ENCODE measurements around the gene POLA1. TPM values are rescaled to one million over a fixed set of nuclear protein-coding genes. Genes with fewer than 3 reads are reported as not detected.

Gene POLA1
- total RNA-seq, 4 donors from 2014 or later, result 1.2 to 9.1 (median 5.4) TPM

DNA sequence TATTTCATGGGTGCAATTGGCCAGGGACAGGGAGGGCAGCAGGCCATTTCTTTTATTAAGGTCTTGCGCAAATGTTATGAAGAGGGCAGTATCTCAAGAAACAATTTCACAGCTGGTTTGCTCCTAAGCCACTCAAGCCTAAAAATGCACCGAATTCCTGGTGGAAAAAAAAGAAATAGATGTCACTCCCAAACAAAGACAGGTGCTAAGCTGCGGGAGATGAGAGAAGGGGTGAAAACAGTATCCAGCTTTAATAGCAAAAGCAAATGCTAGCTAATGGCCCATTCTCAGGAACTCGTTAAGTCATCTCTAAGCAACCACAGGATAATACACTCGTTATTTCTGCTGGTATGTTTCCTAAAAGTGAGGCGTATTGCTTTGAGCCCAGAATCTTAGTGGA, 205.7 kb downstream of the POLA1 start:
- TF ChIP-seq, protein P1, sequence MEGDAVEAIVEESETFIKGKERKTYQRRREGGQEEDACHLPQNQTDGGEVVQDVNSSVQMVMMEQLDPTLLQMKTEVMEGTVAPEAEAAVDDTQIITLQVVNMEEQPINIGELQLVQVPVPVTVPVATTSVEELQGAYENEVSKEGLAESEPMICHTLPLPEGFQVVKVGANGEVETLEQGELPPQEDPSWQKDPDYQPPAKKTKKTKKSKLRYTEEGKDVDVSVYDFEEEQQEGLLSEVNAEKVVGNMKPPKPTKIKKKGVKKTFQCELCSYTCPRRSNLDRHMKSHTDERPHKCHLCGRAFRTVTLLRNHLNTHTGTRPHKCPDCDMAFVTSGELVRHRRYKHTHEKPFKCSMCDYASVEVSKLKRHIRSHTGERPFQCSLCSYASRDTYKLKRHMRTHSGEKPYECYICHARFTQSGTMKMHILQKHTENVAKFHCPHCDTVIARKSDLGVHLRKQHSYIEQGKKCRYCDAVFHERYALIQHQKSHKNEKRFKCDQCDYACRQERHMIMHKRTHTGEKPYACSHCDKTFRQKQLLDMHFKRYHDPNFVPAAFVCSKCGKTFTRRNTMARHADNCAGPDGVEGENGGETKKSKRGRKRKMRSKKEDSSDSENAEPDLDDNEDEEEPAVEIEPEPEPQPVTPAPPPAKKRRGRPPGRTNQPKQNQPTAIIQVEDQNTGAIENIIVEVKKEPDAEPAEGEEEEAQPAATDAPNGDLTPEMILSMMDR (IDR thresholded peaks at IDR 0.05), result no peak
- TF ChIP-seq EP300 (IDR thresholded peaks at IDR 0.05; ENCODE audit: low read depth) (no peak), POLR2AphosphoS5 (IDR thresholded peaks at IDR 0.05) (no peak), POLR2A (IDR thresholded peaks at IDR 0.05) (no peak)
- no peaks in the 10 kb centered on the region for H3K9me3 ChIP-seq
- H3K36me3 ChIP-seq, result no peaks in the 10 kb centered on the region
- no peaks in the 10 kb centered on the region for H3K4me1 ChIP-seq
- 80% methylated on average over 6 of the region's 6 CpGs; no CpG with 5 or more reads in 1 of the 2 donors for WGBS, 2 donors (ENCODE audit: low coverage in 1 of 2)
- in situ Hi-C loops (cut with MboI; ENCODE audit: low pct_ligation_motif_present in 1 of 4, low pct_unique_long_range_greater_than_20kb in 1 of 4, low sequenced_read_pairs in 3 of 4) (no loop called here), intact Hi-C loops (cut with DNase I; ENCODE audit: low total_unique reads) (no loop called here)
- no peak overlapping the region for H3K4me3 ChIP-seq
- H3K27me3 ChIP-seq, result no peaks in the 10 kb centered on the region
- DNase-seq, result no peak
- no peak overlapping the region for H3K27ac ChIP-seq

GRCh38 chrX:24900234-24900633, 206.5 kb downstream of the POLA1 start:
- no peaks in the 10 kb centered on the region for H3K36me3 ChIP-seq
- TF ChIP-seq POLR2AphosphoS5 (IDR thresholded peaks at IDR 0.05) (no peak), POLR2A (IDR thresholded peaks at IDR 0.05) (no peak)
- in situ Hi-C loops (cut with MboI; ENCODE audit: low pct_ligation_motif_present in 1 of 4, low pct_unique_long_range_greater_than_20kb in 1 of 4, low sequenced_read_pairs in 3 of 4) (no loop called here), intact Hi-C loops (cut with DNase I; ENCODE audit: low total_unique reads) (no loop called here)
- H3K27ac ChIP-seq, result no peak overlapping the region
- no peak overlapping the region for H3K4me3 ChIP-seq
- WGBS, 2 donors (ENCODE audit: low coverage in 1 of 2), result 88% methylated on average over 1 of the region's 1 CpG; no CpG with 5 or more reads in 1 of the 2 donors
- H3K27me3 ChIP-seq, result no peaks in the 10 kb centered on the region
- no peaks in the 10 kb centered on the region for H3K4me1 ChIP-seq
- no peak for DNase-seq
- H3K9me3 ChIP-seq, result no peaks in the 10 kb centered on the region

GRCh38 chrX:24902806-24903205, 209.1 kb downstream of the POLA1 start:
- TF ChIP-seq, protein P1 (IDR thresholded peaks at IDR 0.05), result no peak
- Histone ChIP-seq H3K27ac (no peak overlapping the region), H3K9me3 (no peaks in the 10 kb centered on the region), H3K4me3 (no peak overlapping the region), H3K36me3 (no peaks in the 10 kb centered on the region), H3K27me3 (no peaks in the 10 kb centered on the region), H3K4me1 (no peaks in the 10 kb centered on the region)
- in situ Hi-C loops (cut with MboI; ENCODE audit: low pct_ligation_motif_present in 1 of 4, low pct_unique_long_range_greater_than_20kb in 1 of 4, low sequenced_read_pairs in 3 of 4) (no loop called here), intact Hi-C loops (cut with DNase I; ENCODE audit: low total_unique reads) (no loop called here)
- DNase-seq, result no peak
- 82 to 100% methylated on average over 2 to 5 of the region's 5 CpGs for WGBS, 2 donors (ENCODE audit: low coverage in 1 of 2)

DNA sequence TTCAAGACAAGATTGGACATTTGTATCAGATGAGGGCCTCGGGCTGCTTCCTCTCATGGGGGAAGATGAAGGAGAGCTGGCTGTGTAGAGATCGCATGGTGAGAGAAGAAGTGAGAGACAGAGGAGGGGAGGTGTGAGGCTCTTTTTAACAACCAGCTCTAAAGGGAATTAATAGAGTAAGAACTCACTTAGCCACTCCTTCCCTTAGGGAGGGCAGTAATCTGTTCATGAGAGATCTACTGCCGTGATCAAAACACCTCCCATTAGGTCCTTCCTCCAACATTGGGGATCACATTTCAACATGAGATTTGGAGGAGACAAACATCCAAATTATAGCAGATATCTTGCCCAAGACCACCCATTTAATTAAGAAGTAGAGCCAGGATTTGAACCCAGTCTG, 225.0 kb downstream of the POLA1 start:
- WGBS, 2 donors (ENCODE audit: low coverage in 1 of 2), result 83% methylated on average over 3 of the region's 3 CpGs; no CpG with 5 or more reads in 1 of the 2 donors
- intact Hi-C loops (cut with DNase I; ENCODE audit: low total_unique reads), result no loop called here

GRCh38 chrX:24920769-24921168, 227.1 kb downstream of the POLA1 start:
- Histone ChIP-seq H3K27me3 (no peaks in the 10 kb centered on the region), H3K27ac (no peak overlapping the region), H3K9me3 (no peaks in the 10 kb centered on the region), H3K4me3 (no peak overlapping the region), H3K4me1 (no peaks in the 10 kb centered on the region), H3K36me3 (no peaks in the 10 kb centered on the region)
- intact Hi-C loops (cut with DNase I; ENCODE audit: low total_unique reads) (no loop called here), in situ Hi-C loops (cut with MboI; ENCODE audit: low pct_ligation_motif_present in 1 of 4, low pct_unique_long_range_greater_than_20kb in 1 of 4, low sequenced_read_pairs in 3 of 4) (no loop called here)
- 77 to 94% methylated on average over 3 of the region's 3 CpGs for WGBS, 2 donors (ENCODE audit: low coverage in 1 of 2)
- TF ChIP-seq POLR2AphosphoS5 (IDR thresholded peaks at IDR 0.05) (no peak), EP300 (IDR thresholded peaks at IDR 0.05; ENCODE audit: low read depth) (no peak), POLR2A (IDR thresholded peaks at IDR 0.05) (no peak)
- TF ChIP-seq, protein P1 (IDR thresholded peaks at IDR 0.05), result no peak
- no peak for DNase-seq

More for the DNA sequence above, 225.0 kb downstream of the POLA1 start:
- Histone ChIP-seq H3K9me3 (no peaks in the 10 kb centered on the region), H3K4me1 (no peaks in the 10 kb centered on the region), H3K27ac (no peak overlapping the region), H3K27me3 (no peaks in the 10 kb centered on the region), H3K36me3 (no peaks in the 10 kb centered on the region), H3K4me3 (no peak overlapping the region)
- in situ Hi-C loops (cut with MboI; ENCODE audit: low pct_ligation_motif_present in 1 of 4, low pct_unique_long_range_greater_than_20kb in 1 of 4, low sequenced_read_pairs in 3 of 4), result no loop called here
- no peak for TF ChIP-seq POLR2A (IDR thresholded peaks at IDR 0.05)
- no peak for TF ChIP-seq EP300 (IDR thresholded peaks at IDR 0.05; ENCODE audit: low read depth)
- TF ChIP-seq POLR2AphosphoS5 (IDR thresholded peaks at IDR 0.05), result no peak
- TF ChIP-seq, protein P1 (IDR thresholded peaks at IDR 0.05), result no peak
- no peak for DNase-seq

All from transverse colon (tissue), 4 donors.